Neural progenitor cell (in vitro differentiated cells): ENCODE data around the gene EHMT2. TPM values are rescaled to one million over a fixed set of nuclear protein-coding genes. Genes with fewer than 3 reads are reported as not detected.

Source experiments
- DNase-seq: peaks from one replicate; pipeline ENCODE4 v3.0.0-alpha.2; 2016; ENCODE audit warnings: low spot score
- H2AFZ ChIP-seq: fragments of 200-600 bp; sonication (generic); replicated peaks from 2 replicates; pipeline ENCODE4 v1.6.1; 2016; ENCODE audit warnings: antibody characterized with exemption
- H3F3A ChIP-seq: fragments of 200-600 bp; sonication (generic); 2 replicates; pipeline ENCODE4 v1.6.1; 2016; ENCODE audit warnings: antibody characterized with exemption, low read depth
- H3K27ac ChIP-seq: fragments of 200-600 bp; sonication (generic); 2 replicates; pipeline ENCODE4 v1.5.1; 2016; ENCODE audit warnings: mild to moderate bottlenecking
- H3K27me3 ChIP-seq: fragments of 200-600 bp; sonication (generic); 2 replicates; pipeline ENCODE4 v1.6.1; 2016; ENCODE audit warnings: mild to moderate bottlenecking, moderate library complexity
- H3K36me3 ChIP-seq: fragments of 200-600 bp; sonication (generic); 2 replicates; pipeline ENCODE4 v1.5.1; 2016
- H3K4me1 ChIP-seq: fragments of 200-600 bp; sonication (generic); 2 replicates; pipeline ENCODE4 v1.6.1; 2016; ENCODE audit warnings: mixed run types
- H3K4me2 ChIP-seq: fragments of 200-600 bp; sonication (generic); 2 replicates; pipeline ENCODE4 v1.6.1; 2016
- H3K4me3 ChIP-seq: fragments of 200-600 bp; sonication (generic); 2 replicates; pipeline ENCODE4 v1.5.1; 2016
- H3K79me2 ChIP-seq: fragments of 200-600 bp; sonication (generic); 2 replicates; pipeline ENCODE4 v1.6.1; 2016; ENCODE audit warnings: low read depth
- H3K9ac ChIP-seq: fragments of 200-600 bp; sonication (generic); 2 replicates; pipeline ENCODE4 v1.6.1; 2016
- H3K9me3 ChIP-seq: fragments of 200-600 bp; sonication (generic); 2 replicates; pipeline ENCODE4 v1.5.1; 2016; ENCODE audit warnings: low read depth
- H4K20me1 ChIP-seq: fragments of 200-600 bp; sonication (generic); 2 replicates; pipeline ENCODE4 v1.6.1; 2016; ENCODE audit warnings: low read depth
- H3K27ac Mint-ChIP-seq: 3 replicates; pipeline ENCODE4 v1.8.0; 2021; ENCODE audit warnings: mixed read lengths
- H3K27me3 Mint-ChIP-seq: 2 replicates; pipeline ENCODE4 v1.8.0; 2022; ENCODE audit warnings: low read depth, mild to moderate bottlenecking, inconsistent platforms, moderate library complexity, mixed read lengths; ENCODE audit not compliant: insufficient read depth
- H3K36me3 Mint-ChIP-seq: 3 replicates; pipeline ENCODE4 v1.8.0; 2021; ENCODE audit warnings: mixed read lengths
- H3K4me1 Mint-ChIP-seq: 3 replicates; pipeline ENCODE4 v1.8.0; 2021; ENCODE audit warnings: mixed read lengths
- H3K4me3 Mint-ChIP-seq: 3 replicates; pipeline ENCODE4 v1.8.0; 2021; ENCODE audit warnings: mild to moderate bottlenecking, moderate library complexity, mixed read lengths
- H3K9me3 Mint-ChIP-seq: 3 replicates; pipeline ENCODE4 v1.8.0; 2020; ENCODE audit warnings: mixed read lengths
- CTCF ChIP-seq: fragments of 200-600 bp; sonication (generic); IDR thresholded peaks from 2 replicates; pipeline ENCODE4 v1.5.1; 2017; ENCODE audit warnings: antibody characterized with exemption, mild to moderate bottlenecking
- EZH2 ChIP-seq: fragments of 200-600 bp; sonication (generic); IDR thresholded peaks from 2 replicates; pipeline ENCODE4 v1.6.1; 2017; ENCODE audit warnings: antibody characterized with exemption, mild to moderate bottlenecking, moderate library complexity
- EZH2phosphoT487 ChIP-seq: fragments of 200-600 bp; sonication (generic); IDR thresholded peaks from 2 replicates; pipeline ENCODE4 v1.6.1; 2017; ENCODE audit warnings: antibody characterized with exemption
- total RNA-seq: library from RNA; depleted of rRNA; stranded (reverse); fragments of >200 nt; gene quantifications from 2 replicates; pipeline ENCODE4 v1.2.3, GENCODE V29; 2015; ENCODE audit warnings: low replicate concordance

The EHMT2 gene
- total RNA-seq, 1 donor from 2014 or later: 93.3 TPM

GRCh38 chr6:31851485-31851832 lies 46.0 kb downstream of the EHMT2 start:
- H3K36me3 Mint-ChIP-seq: peaks cover 10% of the 10 kb centered on the region
- peaks cover 10% of the 10 kb centered on the region for H3K9me3 Mint-ChIP-seq
- Histone ChIP-seq H3K79me2 (no peaks in the 10 kb centered on the region), H3K27ac (no peak overlapping the region), H3K4me1 (no peaks in the 10 kb centered on the region), H3F3A (peaks cover 5% of the 10 kb centered on the region), H3K36me3 (no peaks in the 10 kb centered on the region), H3K9ac (no peak overlapping the region), H2AFZ (no peak overlapping the region), H4K20me1 (no peaks in the 10 kb centered on the region), H3K9me3 (no peaks in the 10 kb centered on the region), H3K4me2 (no peak overlapping the region), H3K4me3 (no peak overlapping the region), H3K27me3 (no peaks in the 10 kb centered on the region)
- TF ChIP-seq EZH2phosphoT487 (no peak), CTCF (no peak), EZH2 (no peak)
- H3K4me3 Mint-ChIP-seq: no peak overlapping the region
- H3K27ac Mint-ChIP-seq: peak overlapping the region; percentile 54
- no peak for DNase-seq
- peaks cover 2% of the 10 kb centered on the region for H3K4me1 Mint-ChIP-seq
- H3K27me3 Mint-ChIP-seq: no peaks in the 10 kb centered on the region

GRCh38 chr6:31850765-31851484 lies 46.6 kb downstream of the EHMT2 start:
- Histone ChIP-seq H2AFZ (no peak overlapping the region), H3K4me2 (no peak overlapping the region), H3K9me3 (no peaks in the 10 kb centered on the region), H3K4me1 (no peaks in the 10 kb centered on the region), H3K36me3 (no peaks in the 10 kb centered on the region), H4K20me1 (no peaks in the 10 kb centered on the region), H3K9ac (no peak overlapping the region), H3F3A (peaks cover 5% of the 10 kb centered on the region), H3K4me3 (no peak overlapping the region), H3K27ac (no peak overlapping the region), H3K79me2 (no peaks in the 10 kb centered on the region), H3K27me3 (no peaks in the 10 kb centered on the region)
- no peak overlapping the region for H3K4me3 Mint-ChIP-seq
- TF ChIP-seq EZH2: no peak
- TF ChIP-seq CTCF: no peak
- TF ChIP-seq EZH2phosphoT487: no peak
- DNase-seq: no peak
- H3K27ac Mint-ChIP-seq: no peak overlapping the region
- H3K9me3 Mint-ChIP-seq: peaks cover 10% of the 10 kb centered on the region
- H3K27me3 Mint-ChIP-seq: no peaks in the 10 kb centered on the region
- peaks cover 10% of the 10 kb centered on the region for H3K36me3 Mint-ChIP-seq
- H3K4me1 Mint-ChIP-seq: peaks cover 2% of the 10 kb centered on the region

GRCh38 chr6:31847276-31847978 lies 50.1 kb downstream of the EHMT2 start:
- peaks cover 2% of the 10 kb centered on the region for H3K36me3 Mint-ChIP-seq

More at GRCh38 chr6:31847276-31847978, 50.1 kb downstream of the EHMT2 start:
- H3K27me3 Mint-ChIP-seq: peaks cover 2% of the 10 kb centered on the region
- Histone ChIP-seq H3K79me2 (no peaks in the 10 kb centered on the region), H3K36me3 (no peaks in the 10 kb centered on the region), H3K4me2 (no peak overlapping the region), H3K27me3 (no peaks in the 10 kb centered on the region), H2AFZ (no peak overlapping the region), H3F3A (peaks cover 12% of the 10 kb centered on the region), H3K9ac (no peak overlapping the region), H3K4me1 (no peaks in the 10 kb centered on the region), H4K20me1 (no peaks in the 10 kb centered on the region), H3K27ac (no peak overlapping the region), H3K9me3 (no peaks in the 10 kb centered on the region), H3K4me3 (no peak overlapping the region)
- DNase-seq: no peak
- TF ChIP-seq EZH2phosphoT487 (no peak), CTCF (no peak), EZH2 (no peak)
- no peak overlapping the region for H3K27ac Mint-ChIP-seq
- H3K4me1 Mint-ChIP-seq: peaks cover 2% of the 10 kb centered on the region
- no peaks in the 10 kb centered on the region for H3K9me3 Mint-ChIP-seq
- H3K4me3 Mint-ChIP-seq: no peak overlapping the region
